T-cell (primary cell): Measurements from ENCODE around the gene JMJD1C. TPM values are rescaled to one million over a fixed set of nuclear protein-coding genes. Genes with fewer than 3 reads are reported as not detected.

Experiments used
- ATAC-seq, 4 experiments: fragments of 200-7000 bp in 3 of 4; fragments of 150-1000 bp in 1 of 4; cut with Tn5 transposase; replicated peaks in 1 of 4; 1 replicate in 3 of 4; 2 replicates in 1 of 4; pipeline ENCODE4 v1.10.0; 2021; ENCODE audit warnings: moderate library complexity in 3 of 4, mild to moderate bottlenecking in 2 of 4, moderate number of reproducible peaks in 1 of 4
- CTCF ChIA-PET, 2 donors: fragments of 300-600 bp; sonication (Branson Sonifier 250); formaldehyde crosslinking; loops; one replicate each; lab custom pipeline; 2022; ENCODE audit warnings: antibody characterized with exemption in 2 of 2; lab: Charles Lee
- POLR2A ChIA-PET, 2 donors: fragments of 300-600 bp; sonication (Branson Sonifier 250); formaldehyde crosslinking; loops; one replicate each; lab custom pipeline; 2022; ENCODE audit warnings: antibody characterized with exemption in 2 of 2; lab: Charles Lee
- DNase-seq, 35 experiments: peaks; one replicate each; pipeline versions ENCODE4 v3.0.0 to v3.0.0-alpha.2; 2013 to 2023
- H3K27ac ChIP-seq: one replicate; pipeline ENCODE4 v1.5.1; 2013; ENCODE audit warnings: low read length
- H3K27me3 ChIP-seq, 2 experiments: replicated peaks in 1 of 2; 1 replicate in 1 of 2; 2 replicates in 1 of 2; pipeline versions ENCODE4 v1.6.1 to v1.7.0; 2013; ENCODE audit warnings: low read length in 1 of 2, mixed read lengths in 1 of 2; ENCODE audit not compliant: control insufficient read depth in 2 of 2, insufficient read depth in 2 of 2; ENCODE audit errors: extremely low read depth in 1 of 2
- H3K36me3 ChIP-seq, 2 donors: 1 replicate in 1 of 2; 2 replicates in 1 of 2; pipeline versions ENCODE4 v1.6.1 to v1.7.0; 2013; ENCODE audit warnings: low read length in 1 of 2; ENCODE audit not compliant: control insufficient read depth in 2 of 2, insufficient read depth in 1 of 2; ENCODE audit errors: extremely low read depth in 1 of 2
- H3K4me1 ChIP-seq, 2 experiments: 1 replicate in 1 of 2; 2 replicates in 1 of 2; pipeline versions ENCODE4 v1.6.1 to v1.7.0; 2013; ENCODE audit warnings: low read length in 2 of 2, mixed read lengths in 1 of 2; ENCODE audit not compliant: insufficient read depth in 2 of 2, control insufficient read depth in 1 of 2; ENCODE audit errors: extremely low read depth in 1 of 2
- H3K4me3 ChIP-seq, 2 donors: 1 replicate in 1 of 2; 2 replicates in 1 of 2; pipeline versions ENCODE4 v1.5.1 to v1.7.0; 2013; ENCODE audit warnings: mild to moderate bottlenecking in 2 of 2, low read length in 1 of 2, moderate library complexity in 1 of 2; ENCODE audit not compliant: control insufficient read depth in 1 of 2; ENCODE audit errors: extremely low read depth in 1 of 2
- H3K9me3 ChIP-seq: 2 replicates; pipeline ENCODE4 v1.7.0; 2013
- H3K27ac Mint-ChIP-seq, 2 donors: one replicate each; pipeline ENCODE4 v1.8.0; 2020 to 2021; ENCODE audit warnings: mild to moderate bottlenecking in 2 of 2, mixed read lengths in 2 of 2
- H3K27me3 Mint-ChIP-seq, 2 donors: one replicate each; pipeline ENCODE4 v1.8.0; 2021 to 2022; ENCODE audit warnings: mixed read lengths in 2 of 2
- H3K36me3 Mint-ChIP-seq: one replicate; pipeline ENCODE4 v1.8.0; 2021; ENCODE audit warnings: mixed read lengths
- H3K4me1 Mint-ChIP-seq, 3 donors: one replicate each; pipeline ENCODE4 v1.8.0; 2020 to 2022; ENCODE audit warnings: mixed read lengths in 3 of 3, mild to moderate bottlenecking in 1 of 3
- H3K4me3 Mint-ChIP-seq, 3 donors: one replicate each; pipeline ENCODE4 v1.8.0; 2020 to 2022; ENCODE audit warnings: mild to moderate bottlenecking in 3 of 3, mixed read lengths in 3 of 3, moderate library complexity in 3 of 3
- H3K9me3 Mint-ChIP-seq, 3 donors: one replicate each; pipeline ENCODE4 v1.8.0; 2020 to 2022; ENCODE audit warnings: mixed read lengths in 3 of 3
- WGBS: methylation state at CpG from one replicate; pipeline ENCODE4 v1.1.5; 2013; ENCODE audit warnings: missing lambda C conversion rate; ENCODE audit not compliant: insufficient coverage; 5-methylcytosine and 5-hydroxymethylcytosine counted together
- total RNA-seq, 35 experiments: library from RNA in 6 of 35; stranded (reverse) in 6 of 35; fragments of 120-200 nt in 1 of 35; gene quantifications; one replicate each; pipeline versions ENCODE4 v1.2.1 to v1.2.4 and lab custom pipeline; 2013 to 2026

Gene JMJD1C
- total RNA-seq, 5 donors from 2014 or later (not counting 1 experiment from before 2014, with no cell fraction given) = 84.1 to 193 (median 92.6) TPM

- Mint-ChIP-seq H3K27me3 (no peaks in the 10 kb centered on the region), H3K4me1 (peaks cover 32 to 39% (median 36%) of the 10 kb centered on the region in 3 donors), H3K27ac (peak overlapping the region; percentile 35 to 41), H3K36me3 (peaks cover 6% of the 10 kb centered on the region), H3K9me3 (no peaks in the 10 kb centered on the region), H3K4me3 (no peak overlapping the region)
- POLR2A ChIA-PET = interaction anchor here (0.6 to 0.7 kb wide), 4 partner anchors 9 to 1242 kb away, joined by 3 to 6 read pairs (median 4); no protein-coding TSS in a partner anchor
- Histone ChIP-seq H3K9me3 (no peaks in the 10 kb centered on the region), H3K36me3 (peaks cover 0 to 3% of the 10 kb centered on the region in 2 donors), H3K4me1 (peaks cover 7 to 16% of the 10 kb centered on the region in 2 experiments), H3K27ac (no peak overlapping the region), H3K27me3 (no peaks in the 10 kb centered on the region), H3K4me3 (no peak overlapping the region)
- ATAC-seq (no peak), DNase-seq (no peak)
- CTCF ChIA-PET = no interaction called here
- WGBS = no CpG with 5 or more reads among the region's 3 CpGs
These were observed 42.3 kb downstream of the JMJD1C start for GRCh38 chr10:63423494-63423893.

- peaks cover 40 to 50% (median 47%) of the 10 kb centered on the region in 3 donors for H3K4me1 Mint-ChIP-seq
These were observed 44.2 kb downstream of the JMJD1C start for GRCh38 chr10:63421591-63421990.

GRCh38 chr10:63416376-63416775 lies 49.4 kb downstream of the JMJD1C start:
- CTCF ChIA-PET = interaction anchor here in 1 of 2 donors (0.5 kb wide), 1 partner anchor 113 kb away, joined by 3 read pairs; no protein-coding TSS in a partner anchor
- Mint-ChIP-seq H3K27me3 (no peaks in the 10 kb centered on the region), H3K27ac (no peak overlapping the region), H3K4me1 (peaks cover 29 to 44% (median 34%) of the 10 kb centered on the region in 3 donors), H3K36me3 (no peaks in the 10 kb centered on the region), H3K4me3 (no peak overlapping the region), H3K9me3 (no peaks in the 10 kb centered on the region)
- H3K4me1 ChIP-seq = peaks cover 5 to 7% of the 10 kb centered on the region in 2 experiments
- no CpG with 5 or more reads among the region's 1 CpG for WGBS
- H3K36me3 ChIP-seq = no peaks in the 10 kb centered on the region
- no peak overlapping the region for H3K27ac ChIP-seq
- no peaks in the 10 kb centered on the region for H3K27me3 ChIP-seq
- POLR2A ChIA-PET = interaction anchor here in 1 of 2 donors (0.6 kb wide), 1 partner anchor 221 kb away, joined by 8 read pairs; no protein-coding TSS in a partner anchor
- DNase-seq (no peak), ATAC-seq (no peak)
- H3K4me3 ChIP-seq = no peak overlapping the region
- H3K9me3 ChIP-seq = no peaks in the 10 kb centered on the region

More at GRCh38 chr10:63421591-63421990, 44.2 kb downstream of the JMJD1C start:
- peaks cover 11 to 13% of the 10 kb centered on the region in 2 experiments for H3K4me1 ChIP-seq
- Mint-ChIP-seq H3K27me3 (no peaks in the 10 kb centered on the region), H3K36me3 (no peaks in the 10 kb centered on the region), H3K27ac (peak overlapping the region; percentile 93), H3K9me3 (no peaks in the 10 kb centered on the region), H3K4me3 (peak overlapping the region in 2 of 3 donors; percentile 37 to 41)
- peak overlapping the region; percentile 67 for H3K27ac ChIP-seq
- CTCF ChIA-PET = interaction anchor here in 1 of 2 donors (0.7 kb wide), 1 partner anchor 207 kb away, joined by 3 read pairs; no protein-coding TSS in a partner anchor
- no peaks in the 10 kb centered on the region for H3K27me3 ChIP-seq
- no peaks in the 10 kb centered on the region for H3K36me3 ChIP-seq
- POLR2A ChIA-PET = interaction anchor here in 1 of 2 donors (0.5 to 1.2 kb wide), 2 partner anchors 14 to 153 kb away, joined by 4 to 5 read pairs; no protein-coding TSS in a partner anchor
- H3K9me3 ChIP-seq = no peaks in the 10 kb centered on the region
- H3K4me3 ChIP-seq = no peak overlapping the region
- ATAC-seq (peak; percentile 90 to 99 (median 96)), DNase-seq (peak in 26 of 35 experiments; percentile 11 to 67 (median 24))

GRCh38 chr10:63415640-63416244 lies 50.0 kb downstream of the JMJD1C start:
- peaks cover 25 to 40% (median 31%) of the 10 kb centered on the region in 3 donors for H3K4me1 Mint-ChIP-seq
- CTCF ChIA-PET = interaction anchor here in 1 of 2 donors (0.5 kb wide), 1 partner anchor 112 kb away, joined by 3 read pairs; no protein-coding TSS in a partner anchor

GRCh38 chr10:63414481-63415260 lies 51.1 kb downstream of the JMJD1C start:
- POLR2A ChIA-PET = interaction anchor here (0.5 to 0.7 kb wide), 2 partner anchors 9 to 137 kb away, joined by 3 to 8 read pairs; no protein-coding TSS in a partner anchor
- H3K27ac Mint-ChIP-seq = no peak overlapping the region
- Histone ChIP-seq H3K9me3 (no peaks in the 10 kb centered on the region), H3K36me3 (no peaks in the 10 kb centered on the region), H3K4me1 (peaks cover 0 to 5% of the 10 kb centered on the region in 2 experiments), H3K27ac (no peak overlapping the region), H3K4me3 (no peak overlapping the region), H3K27me3 (no peaks in the 10 kb centered on the region)
- WGBS = 100% methylated on average over 2 of the region's 7 CpGs
- H3K4me1 Mint-ChIP-seq = peaks cover 29 to 41% (median 34%) of the 10 kb centered on the region in 3 donors
- DNase-seq (no peak), ATAC-seq (no peak)
- H3K9me3 Mint-ChIP-seq = no peaks in the 10 kb centered on the region
- no peak overlapping the region for H3K4me3 Mint-ChIP-seq
- CTCF ChIA-PET = no interaction called here
- peaks cover 4% of the 10 kb centered on the region for H3K36me3 Mint-ChIP-seq
- no peaks in the 10 kb centered on the region for H3K27me3 Mint-ChIP-seq

More at GRCh38 chr10:63415640-63416244, 50.0 kb downstream of the JMJD1C start:
- Histone ChIP-seq H3K36me3 (no peaks in the 10 kb centered on the region), H3K4me3 (no peak overlapping the region), H3K9me3 (no peaks in the 10 kb centered on the region), H3K27me3 (no peaks in the 10 kb centered on the region), H3K4me1 (peaks cover 0 to 5% of the 10 kb centered on the region in 2 experiments), H3K27ac (no peak overlapping the region)
- Mint-ChIP-seq H3K27ac (no peak overlapping the region), H3K4me3 (no peak overlapping the region), H3K27me3 (no peaks in the 10 kb centered on the region), H3K36me3 (peaks cover 3% of the 10 kb centered on the region), H3K9me3 (no peaks in the 10 kb centered on the region)
- POLR2A ChIA-PET = interaction anchor here in 1 of 2 donors (0.6 kb wide), 1 partner anchor 220 kb away, joined by 8 read pairs; no protein-coding TSS in a partner anchor
- DNase-seq = no peak
- no peak for ATAC-seq
- WGBS = 76% methylated on average over 2 of the region's 5 CpGs

GRCh38 chr10:63413429-63413828 lies 52.3 kb downstream of the JMJD1C start:
- no CpG with 5 or more reads among the region's 3 CpGs for WGBS
- no peak overlapping the region for H3K4me3 ChIP-seq

More at GRCh38 chr10:63413429-63413828, 52.3 kb downstream of the JMJD1C start:
- no peaks in the 10 kb centered on the region for H3K27me3 Mint-ChIP-seq
- no peaks in the 10 kb centered on the region for H3K9me3 Mint-ChIP-seq
- CTCF ChIA-PET = no interaction called here
- H3K36me3 Mint-ChIP-seq = peaks cover 4% of the 10 kb centered on the region
- Histone ChIP-seq H3K27ac (no peak overlapping the region), H3K9me3 (no peaks in the 10 kb centered on the region), H3K4me1 (peaks cover 0 to 5% of the 10 kb centered on the region in 2 experiments), H3K27me3 (no peaks in the 10 kb centered on the region), H3K36me3 (no peaks in the 10 kb centered on the region)
- POLR2A ChIA-PET = no interaction called here
- H3K27ac Mint-ChIP-seq = no peak overlapping the region
- no peak for DNase-seq
- H3K4me3 Mint-ChIP-seq = no peak overlapping the region
- peaks cover 40 to 48% (median 43%) of the 10 kb centered on the region in 3 donors for H3K4me1 Mint-ChIP-seq
- ATAC-seq = no peak
